GM18499 (cell line): ENCODE data around the gene VILL.

ENCODE experiments used
- ATAC-seq: cut with Tn5 transposase; IDR thresholded peaks from one replicate; pipeline ENCODE4 v1.9.1; 2021; ENCODE audit warnings: moderate number of reproducible peaks; ENCODE audit not compliant: insufficient read depth, unreplicated experiment

Gene VILL

GRCh38 chr3:38009807-38010591, 19.4 kb downstream of the VILL start:
- ATAC-seq: no peak

GRCh38 chr3:38011111-38011510, 20.5 kb downstream of the VILL start:
- no peak for ATAC-seq

- no peak for ATAC-seq
These were observed 24.9 kb downstream of the VILL start for GRCh38 chr3:38015485-38015884.

GRCh38 chr3:38015984-38016383, 25.4 kb downstream of the VILL start:
- ATAC-seq: no peak

- ATAC-seq: no peak
These were observed 25.8 kb downstream of the VILL start for GRCh38 chr3:38016410-38016809.

GRCh38 chr3:38016847-38017444, 26.4 kb downstream of the VILL start:
- ATAC-seq: no peak

GRCh38 chr3:38017445-38018295, 27.1 kb downstream of the VILL start:
- ATAC-seq: no peak

- ATAC-seq: no peak
These were observed 28.0 kb downstream of the VILL start for GRCh38 chr3:38018296-38019266.

GRCh38 chr3:38019658-38020341, 29.2 kb downstream of the VILL start:
- ATAC-seq: no peak

- ATAC-seq: no peak
These were observed 29.7 kb downstream of the VILL start for GRCh38 chr3:38020342-38020726.

- no peak for ATAC-seq
These were observed 30.6 kb downstream of the VILL start for GRCh38 chr3:38021196-38021595.

GRCh38 chr3:38022301-38022700, 31.7 kb downstream of the VILL start:
- ATAC-seq: no peak

- no peak for ATAC-seq
These were observed 32.5 kb downstream of the VILL start for GRCh38 chr3:38022896-38023709.

- no peak for ATAC-seq
These were observed 36.3 kb downstream of the VILL start for GRCh38 chr3:38026856-38027255.

- ATAC-seq: no peak
These were observed 37.2 kb downstream of the VILL start for GRCh38 chr3:38027466-38028465.

GRCh38 chr3:38028621-38029361, 38.2 kb downstream of the VILL start:
- ATAC-seq: no peak
